Ecto neural progenitor cell (in vitro differentiated cells): ENCODE results near the gene IGFBP2.
A peak's percentile ranks its signal among the peaks of the same experiment; 100 is the strongest.

Experiments
- DNase-seq: peaks from one replicate; pipeline ENCODE4 v3.0.0-alpha.2; 2018; ENCODE audit warnings: low spot score

The IGFBP2 gene

DNA sequence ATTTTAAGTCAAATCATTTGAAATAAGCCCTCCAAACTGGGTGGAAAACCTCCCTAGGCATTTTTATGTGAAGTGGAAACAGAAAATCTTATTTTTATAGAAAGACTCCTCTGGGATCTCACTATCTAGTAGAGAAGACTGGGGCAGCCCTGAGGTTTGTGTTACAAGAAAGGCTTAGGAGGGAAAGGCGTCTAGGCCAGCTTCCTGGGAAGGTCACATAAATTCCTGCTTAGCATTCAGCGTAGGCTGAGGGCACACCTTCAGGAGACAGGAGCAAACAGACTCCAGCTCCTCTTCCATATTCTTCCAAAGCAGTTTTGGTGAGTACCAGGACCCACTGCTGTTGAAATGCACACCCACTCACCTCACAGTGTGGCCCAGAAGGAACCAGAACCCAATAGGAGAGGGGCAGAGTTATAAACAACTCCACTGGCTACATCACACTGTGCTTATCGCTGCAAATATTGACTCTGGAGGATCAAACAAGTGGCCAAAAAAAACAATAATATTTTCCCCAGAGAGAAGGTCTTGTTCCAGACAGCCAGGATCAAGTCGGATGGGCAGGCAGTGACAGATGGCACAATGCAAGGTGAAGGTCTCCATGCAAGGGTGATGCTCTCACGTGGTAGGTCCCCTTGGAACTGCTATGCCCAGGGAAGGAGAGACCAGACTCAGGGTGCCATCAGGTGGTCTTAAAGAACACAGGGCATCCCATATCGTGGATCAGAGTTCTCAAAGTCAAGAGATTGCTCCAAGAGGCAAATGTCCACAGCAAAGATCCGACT is 17.7 kb upstream of the IGFBP2 start:
- DNase-seq = no peak

DNA sequence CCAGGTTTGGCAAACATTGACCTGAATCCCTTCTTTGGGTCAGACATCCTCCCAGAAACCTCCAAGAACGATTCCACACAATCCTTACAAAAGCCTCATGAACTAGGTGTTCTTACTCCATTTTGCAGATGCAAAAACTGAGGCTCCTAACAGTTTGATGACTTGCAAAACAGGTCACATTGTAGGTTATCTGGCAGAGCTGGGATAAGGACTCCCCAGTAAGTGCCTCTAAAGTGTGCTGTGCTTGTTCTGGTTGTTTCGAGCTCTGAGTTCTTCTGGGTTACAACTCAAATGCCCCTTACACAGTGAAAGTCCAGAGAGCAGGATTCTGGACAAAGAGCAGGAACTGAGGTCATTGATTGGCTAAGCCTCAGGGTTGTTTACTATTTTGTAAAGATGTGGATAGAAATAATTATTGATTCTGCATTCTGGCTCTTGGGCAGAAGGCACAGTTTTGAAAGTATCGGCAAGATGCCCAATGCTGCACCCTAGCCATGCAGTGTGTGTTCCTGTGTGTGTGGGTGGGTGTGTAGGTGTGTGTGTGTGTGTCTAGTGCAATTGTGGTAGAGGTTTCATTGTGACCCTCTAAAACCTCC is 17.0 kb upstream of the IGFBP2 start:
- DNase-seq = no peak

DNA sequence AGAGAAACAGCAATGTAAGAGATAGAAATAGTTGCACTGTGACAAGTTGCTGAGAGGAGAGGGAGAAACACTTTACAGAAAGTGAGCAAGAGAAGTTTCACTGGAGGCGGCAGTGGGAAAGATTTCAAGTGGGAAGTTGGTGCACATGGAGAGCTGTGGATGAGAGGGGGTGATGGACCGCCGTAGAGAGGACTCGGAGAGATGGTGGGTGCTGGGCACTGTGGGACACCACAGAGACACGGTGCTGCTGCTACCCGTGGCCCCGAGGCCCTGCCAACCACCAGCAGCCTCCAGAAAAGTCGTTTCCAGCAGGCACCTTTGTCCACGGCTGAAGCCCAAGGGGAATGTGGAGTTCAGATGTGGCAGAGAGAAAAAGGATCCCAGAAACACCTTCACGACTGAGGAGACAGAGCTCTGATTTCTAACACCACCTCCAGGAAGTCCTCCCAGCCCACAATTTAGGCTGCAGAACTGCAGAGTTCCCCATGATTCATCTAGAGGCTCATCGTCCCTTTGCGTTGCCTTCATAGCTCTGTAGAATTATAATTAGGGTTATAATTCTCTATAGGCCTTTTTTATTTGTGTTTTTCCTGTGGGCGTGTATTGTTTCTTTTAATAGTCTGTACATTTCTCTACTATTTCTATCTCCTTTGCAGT is 15.9 kb upstream of the IGFBP2 start:
- DNase-seq = no peak

DNA sequence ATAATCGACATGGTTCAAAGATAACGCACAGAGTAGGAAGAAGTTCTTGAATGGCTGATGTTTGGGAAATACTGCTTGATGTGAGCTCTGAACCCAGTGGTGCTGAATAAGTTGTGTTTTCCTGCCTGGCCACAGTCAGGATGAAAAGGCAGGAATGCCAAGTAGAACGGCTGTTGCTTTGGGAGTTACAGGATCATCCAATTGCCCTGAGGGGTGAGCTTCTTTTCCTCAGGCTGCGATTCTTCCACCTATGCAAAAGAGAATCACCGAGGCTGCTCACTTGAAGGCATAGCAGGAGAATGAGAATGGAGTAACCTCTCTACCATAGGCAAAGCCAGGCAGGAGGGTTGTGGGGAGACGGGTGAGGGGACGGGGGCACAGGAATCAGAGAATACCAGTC is 14.4 kb upstream of the IGFBP2 start:
- DNase-seq = peak; percentile 48

DNA sequence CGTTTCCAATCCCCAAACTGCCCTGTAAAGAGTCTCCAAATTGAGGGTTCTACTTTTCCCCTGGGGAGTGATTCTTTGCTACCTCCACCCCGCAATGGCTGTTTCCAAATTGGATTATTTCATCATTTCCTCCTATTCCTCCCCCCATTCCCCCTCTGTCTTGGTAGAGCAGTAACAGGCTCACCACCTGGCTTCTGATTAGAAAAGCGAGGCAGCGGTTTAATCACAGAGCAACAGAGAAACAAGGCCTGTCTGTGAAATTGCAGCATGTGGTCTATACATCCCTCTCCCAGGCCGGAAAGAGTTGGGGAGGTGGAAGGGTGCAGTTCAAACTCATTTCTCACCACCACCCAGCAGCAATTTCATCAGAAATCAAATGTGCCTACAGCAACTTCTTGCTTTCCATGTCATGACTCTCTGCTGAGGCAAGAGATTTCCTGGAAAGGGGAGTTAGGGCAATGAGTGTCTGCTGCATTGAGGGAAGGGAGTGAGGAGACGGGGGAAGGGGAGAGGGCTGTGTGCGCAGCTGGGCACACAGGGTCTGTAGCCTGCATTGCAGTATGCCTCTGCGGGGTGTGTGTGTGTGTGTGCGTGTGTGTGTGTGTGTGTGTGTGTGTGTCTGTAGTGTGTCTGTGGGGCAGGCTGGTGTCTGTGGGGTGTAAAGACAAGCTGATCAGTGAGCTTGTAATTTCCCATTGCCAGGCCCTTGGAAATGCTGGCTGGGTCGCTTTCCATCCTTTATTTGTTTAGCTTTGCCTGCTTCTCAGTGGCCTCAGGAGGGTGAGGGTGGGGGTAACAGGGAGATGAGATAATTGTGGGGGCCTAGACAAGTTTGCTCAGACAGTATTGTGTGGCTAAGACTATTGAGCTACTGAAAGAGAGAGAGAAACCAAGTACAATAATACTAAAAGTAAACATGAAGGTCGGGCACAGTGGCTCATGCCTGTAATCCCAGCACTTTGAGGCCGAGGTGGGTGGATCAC is 13.5 kb upstream of the IGFBP2 start:
- DNase-seq = peak; percentile 54

DNA sequence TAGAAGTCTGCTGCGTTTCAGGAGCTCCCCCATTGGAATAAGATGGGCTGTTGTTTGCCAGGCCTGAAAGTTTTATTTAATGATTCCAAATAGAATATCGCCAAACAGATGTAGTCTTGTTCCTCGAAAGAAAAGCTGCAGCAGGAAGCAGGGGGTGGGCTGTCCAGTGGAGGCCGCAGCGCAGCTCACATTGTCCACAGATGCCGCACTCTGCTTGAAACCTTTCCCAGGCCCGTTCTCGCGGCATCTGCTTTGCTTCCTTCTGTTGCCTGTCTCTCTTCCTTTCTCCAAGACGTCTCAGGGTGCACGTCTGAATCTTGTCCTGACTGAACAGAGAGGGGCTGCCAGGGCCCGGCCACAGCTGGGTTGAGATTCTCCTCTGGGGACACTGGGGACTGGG is 12.4 kb upstream of the IGFBP2 start:
- no peak for DNase-seq

DNA sequence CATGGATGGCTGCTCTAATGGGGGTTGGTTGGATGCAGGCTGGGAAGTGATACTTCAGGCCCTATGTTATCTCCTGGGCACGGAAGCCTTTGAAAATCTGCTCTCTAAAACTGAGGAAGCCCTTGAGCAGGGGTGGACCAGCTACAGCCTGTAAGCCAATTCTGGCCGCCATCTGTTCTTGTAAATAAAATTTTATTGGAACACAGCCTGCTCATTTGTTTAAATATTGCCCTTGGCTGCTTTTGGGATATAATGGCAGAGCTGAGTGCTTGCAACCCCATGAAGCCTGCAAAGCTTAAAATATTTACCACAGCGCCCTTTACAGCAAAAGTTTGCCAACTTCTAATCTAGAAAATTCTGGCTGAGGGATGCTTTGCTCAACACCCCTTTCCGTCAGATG is 11.9 kb upstream of the IGFBP2 start:
- DNase-seq = no peak

DNA sequence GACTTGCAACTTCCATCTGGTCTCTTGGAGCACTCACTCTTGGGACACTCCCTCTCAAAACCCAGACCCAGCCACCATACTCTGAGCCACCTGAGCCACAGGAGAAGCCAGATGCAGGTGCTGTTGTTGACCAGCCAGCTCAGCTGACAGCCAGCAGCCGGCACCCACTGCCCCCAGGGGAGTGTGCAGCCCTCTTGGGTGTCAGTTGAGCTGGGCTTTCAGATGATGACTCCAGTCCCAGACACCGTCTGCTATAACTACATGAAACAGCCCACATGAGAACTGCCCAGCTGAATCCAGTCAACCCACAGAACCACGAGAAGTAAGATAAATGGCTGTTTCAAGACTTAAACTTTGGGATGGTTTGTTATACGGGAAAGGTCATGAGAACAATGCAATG is 10.7 kb upstream of the IGFBP2 start:
- no peak for DNase-seq

DNA sequence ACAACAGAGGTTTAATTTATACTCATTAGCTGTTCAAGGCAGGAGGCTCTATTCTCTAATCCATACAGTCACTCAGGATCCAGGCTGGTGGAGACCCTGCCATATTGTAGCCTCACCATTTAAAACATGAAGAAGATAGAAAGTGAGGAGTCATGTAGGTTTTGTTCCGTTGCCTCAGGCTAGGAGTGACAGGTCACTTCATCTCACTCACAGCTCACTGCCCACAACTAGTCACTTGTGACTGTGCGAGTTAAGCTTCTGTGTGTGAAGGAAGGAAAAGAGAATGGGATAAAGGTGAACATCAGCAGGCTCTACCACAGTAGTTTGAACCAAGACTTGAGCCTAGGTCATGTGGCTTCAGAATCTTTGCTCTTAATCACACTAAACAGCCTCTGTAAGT is 9.0 kb upstream of the IGFBP2 start:
- no peak for DNase-seq

DNA sequence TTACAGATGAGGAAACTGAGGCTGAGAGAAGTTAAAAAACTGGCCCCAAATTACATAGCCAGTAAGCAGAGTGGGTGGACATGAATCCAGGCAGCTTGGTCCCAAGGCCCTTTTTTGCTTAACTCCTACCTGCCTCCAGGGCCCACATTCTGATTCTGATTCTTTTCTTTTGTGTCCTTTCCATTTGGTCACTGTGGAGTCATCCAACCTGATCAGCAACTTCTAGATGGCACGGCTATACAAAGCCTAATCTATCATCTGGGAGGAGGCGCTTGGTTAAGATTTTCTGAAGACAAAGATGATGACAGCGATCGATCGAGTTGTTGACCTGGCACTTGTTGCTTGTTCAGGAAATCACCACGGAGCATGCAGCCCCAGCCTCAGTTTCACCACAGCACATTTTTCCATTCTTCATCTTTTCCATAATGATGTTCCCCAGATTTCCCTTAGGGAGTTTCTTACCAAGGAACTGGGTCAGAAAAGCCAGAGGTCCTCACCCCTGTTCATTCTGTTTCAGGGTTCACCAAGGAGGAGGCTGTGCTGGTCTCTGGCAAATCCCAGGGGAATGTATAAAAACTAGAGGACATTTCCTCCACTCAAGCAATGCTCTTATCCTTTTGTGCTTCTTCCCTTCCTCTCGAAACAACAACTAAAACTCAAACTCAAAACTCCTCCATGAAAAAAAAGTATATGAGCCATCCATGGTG is 6.9 kb upstream of the IGFBP2 start:
- no peak for DNase-seq

DNA sequence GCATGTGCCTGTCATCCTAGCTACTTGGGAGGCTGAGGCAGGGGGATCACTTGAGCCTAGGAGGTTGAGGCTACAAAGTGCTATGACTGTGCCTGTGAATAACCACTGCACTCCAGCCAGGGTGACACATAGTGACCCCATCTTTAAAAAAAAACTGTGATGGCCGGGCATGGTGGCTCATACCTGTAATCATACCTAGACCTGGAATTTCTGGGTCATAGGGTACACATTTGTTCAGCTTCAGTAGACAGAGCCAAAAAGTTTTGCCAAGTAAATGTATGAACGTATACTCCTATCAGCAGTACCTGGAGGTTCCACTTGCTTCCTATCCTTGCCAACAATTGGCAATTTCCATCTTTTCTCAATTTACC is 6.4 kb upstream of the IGFBP2 start:
- no peak for DNase-seq

DNA sequence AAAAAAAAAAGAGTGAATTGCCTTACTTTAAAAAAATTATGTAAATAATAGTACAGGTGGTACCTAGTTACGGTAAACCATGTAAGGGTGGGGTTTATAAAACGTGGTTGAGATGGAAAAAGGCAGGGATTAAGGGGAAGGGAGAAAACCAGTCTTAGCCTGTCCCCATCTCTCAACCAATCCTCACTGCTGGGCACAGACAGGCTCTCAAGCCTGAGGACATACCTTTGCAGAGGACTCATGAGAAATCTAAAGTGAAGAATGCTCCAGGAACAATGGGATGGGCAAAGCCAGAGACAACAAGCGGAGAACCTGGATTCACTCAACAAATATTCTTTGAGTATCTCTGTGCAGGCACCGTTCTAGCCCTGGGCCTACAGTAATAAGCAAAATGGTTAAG is 3.4 kb upstream of the IGFBP2 start:
- no peak for DNase-seq

DNA sequence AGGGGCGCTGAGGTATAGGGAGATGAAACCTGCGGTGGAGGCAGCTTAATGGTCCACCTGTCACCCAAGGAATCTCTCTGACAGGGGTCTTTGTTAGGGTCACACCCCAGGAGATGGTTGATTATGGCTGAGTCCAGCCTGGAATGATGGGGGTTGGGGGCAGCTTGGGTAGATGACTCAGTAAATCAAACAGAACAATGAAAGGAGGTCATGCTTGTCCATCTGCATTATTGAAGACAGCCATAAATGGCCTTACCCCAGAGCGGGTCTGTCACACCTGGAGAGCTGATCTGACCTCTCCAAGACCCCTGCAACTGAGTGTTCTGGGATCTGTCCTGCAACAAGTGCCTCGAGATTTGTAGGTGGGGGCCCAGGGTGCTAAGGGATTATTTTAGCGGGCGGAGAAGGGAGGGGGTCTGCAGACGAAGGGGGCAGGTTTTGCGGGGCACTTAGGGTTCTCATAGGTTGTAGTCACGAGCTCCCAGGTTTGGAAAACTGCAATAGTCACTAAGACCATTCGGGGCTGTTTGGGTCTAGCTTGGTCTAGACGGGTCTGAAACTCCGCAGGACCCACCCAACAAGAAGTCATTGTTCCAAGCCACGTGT is 771 bp upstream of the IGFBP2 start:
- DNase-seq = peak; percentile 64

DNA sequence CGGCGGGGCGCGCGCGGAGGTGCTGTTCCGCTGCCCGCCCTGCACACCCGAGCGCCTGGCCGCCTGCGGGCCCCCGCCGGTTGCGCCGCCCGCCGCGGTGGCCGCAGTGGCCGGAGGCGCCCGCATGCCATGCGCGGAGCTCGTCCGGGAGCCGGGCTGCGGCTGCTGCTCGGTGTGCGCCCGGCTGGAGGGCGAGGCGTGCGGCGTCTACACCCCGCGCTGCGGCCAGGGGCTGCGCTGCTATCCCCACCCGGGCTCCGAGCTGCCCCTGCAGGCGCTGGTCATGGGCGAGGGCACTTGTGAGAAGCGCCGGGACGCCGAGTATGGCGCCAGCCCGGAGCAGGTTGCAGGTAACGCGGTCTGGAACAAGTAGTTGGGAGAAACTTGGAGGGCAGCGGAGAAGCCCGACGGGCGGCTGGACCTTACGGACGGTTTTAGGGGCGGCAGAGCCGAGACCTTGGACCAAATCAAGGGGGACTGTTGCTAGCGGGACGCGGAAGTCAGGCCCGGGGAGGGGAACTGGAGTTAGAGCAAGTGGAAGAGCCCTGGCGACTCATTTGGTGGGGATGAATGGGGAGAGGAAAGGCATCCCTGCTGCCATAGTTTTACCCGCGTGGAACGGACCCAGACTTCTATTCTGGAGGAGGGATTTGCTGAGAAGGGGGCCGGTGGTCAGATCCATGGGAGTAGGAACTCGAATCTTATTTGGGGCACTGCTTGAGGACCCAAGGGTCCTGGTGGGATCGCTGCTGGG is 573 bp downstream of the IGFBP2 start:
- DNase-seq = peak; percentile 62

DNA sequence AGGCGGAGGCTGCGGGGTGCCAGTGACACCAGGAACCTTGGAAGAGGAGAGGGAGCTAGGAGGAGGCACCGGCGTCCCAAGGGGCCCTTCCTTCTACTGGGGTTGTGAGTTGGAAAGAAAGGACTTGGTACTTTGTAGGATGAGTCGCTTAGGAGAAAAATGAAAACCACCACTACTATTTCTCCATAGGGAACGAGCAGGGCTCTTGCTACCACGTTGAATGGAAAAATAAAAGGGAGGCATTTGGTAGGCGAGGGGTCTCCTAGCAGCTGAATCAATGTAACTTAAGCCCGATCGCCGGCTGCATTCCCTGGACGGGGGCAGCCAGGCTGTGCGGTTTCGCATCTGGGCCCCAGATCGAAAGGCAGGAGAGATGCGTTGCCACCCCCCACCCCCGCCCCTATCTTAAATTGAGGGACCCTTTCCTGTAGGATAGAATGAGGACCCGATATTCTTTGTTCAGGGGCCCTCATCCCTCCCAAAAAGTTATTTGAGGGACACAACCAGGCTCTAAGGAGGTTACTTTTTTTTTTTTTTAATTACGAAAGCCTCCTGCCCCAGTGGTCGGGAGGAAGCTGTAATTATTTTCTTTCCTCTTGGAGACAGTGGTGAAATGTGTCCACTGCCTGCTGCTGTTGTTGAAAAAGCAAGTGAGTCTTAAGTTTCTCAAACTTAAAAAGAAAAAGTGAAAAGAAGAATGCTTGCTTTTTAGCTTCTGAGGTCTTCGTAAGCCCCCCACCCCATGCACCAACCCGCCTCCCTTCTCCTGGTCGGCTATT is 1.3 kb downstream of the IGFBP2 start:
- no peak for DNase-seq

DNA sequence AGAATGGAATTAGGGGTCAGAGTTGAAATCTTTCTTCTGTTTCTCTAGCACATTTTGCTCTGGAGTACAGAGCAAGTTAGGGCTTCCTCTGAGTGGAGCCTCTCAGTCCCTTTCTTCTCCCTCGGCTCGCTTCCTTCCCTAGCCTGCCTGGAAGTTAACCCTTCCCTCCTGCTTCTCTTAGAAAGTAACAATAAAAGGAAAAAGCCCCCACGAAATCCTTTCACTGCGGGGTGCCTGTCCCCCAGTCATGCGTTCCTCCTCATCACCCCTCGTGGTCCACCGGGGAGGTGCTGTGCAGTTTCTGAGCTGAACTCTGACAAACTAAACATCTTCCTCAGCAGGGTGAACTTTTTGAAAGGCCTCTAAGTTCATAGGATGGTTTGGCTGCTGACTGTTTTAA is 2.0 kb downstream of the IGFBP2 start:
- peak; percentile 63 for DNase-seq

DNA sequence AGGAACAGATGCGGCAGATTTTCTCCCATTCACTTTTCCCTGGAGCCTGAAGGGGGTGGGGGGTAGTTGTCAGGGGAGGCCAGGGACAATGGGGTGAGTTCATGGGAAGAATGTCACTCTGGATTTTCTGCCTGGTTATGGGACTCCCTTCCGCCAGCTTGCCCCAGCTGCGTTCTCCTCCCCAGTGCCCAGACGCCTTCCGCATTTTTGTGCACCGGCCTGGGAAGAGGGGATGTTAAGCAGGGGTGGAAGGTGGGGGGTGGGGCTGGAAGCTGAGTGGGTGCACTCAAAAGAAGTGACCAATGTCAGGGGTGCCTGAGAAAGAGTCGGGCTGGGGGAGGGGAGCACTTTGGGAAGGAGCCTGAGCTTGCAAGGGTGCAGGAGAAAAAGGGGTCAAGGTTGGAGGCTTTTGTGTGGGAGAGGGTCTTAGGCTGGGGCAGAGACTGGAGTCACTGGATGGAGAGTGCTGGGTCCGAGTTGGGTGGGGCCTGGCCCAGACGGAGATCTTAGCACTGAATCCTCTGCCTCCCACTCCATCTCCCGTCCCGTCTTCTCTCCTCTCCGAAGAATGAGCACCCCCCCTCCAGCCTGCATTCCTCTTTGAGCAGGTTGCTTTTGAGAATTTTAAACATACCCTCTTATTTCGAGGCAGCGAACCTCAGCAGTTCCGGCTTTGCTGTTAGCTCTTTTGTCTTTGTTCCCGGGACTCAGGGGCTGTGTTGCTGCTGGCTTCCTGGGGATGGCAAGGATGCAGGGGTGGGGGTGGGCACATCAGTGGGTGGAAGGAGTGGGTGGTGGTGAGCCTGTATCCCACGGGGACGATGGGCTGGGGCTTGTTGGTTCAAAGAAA is 2.7 kb downstream of the IGFBP2 start:
- DNase-seq = peak; percentile 82

DNA sequence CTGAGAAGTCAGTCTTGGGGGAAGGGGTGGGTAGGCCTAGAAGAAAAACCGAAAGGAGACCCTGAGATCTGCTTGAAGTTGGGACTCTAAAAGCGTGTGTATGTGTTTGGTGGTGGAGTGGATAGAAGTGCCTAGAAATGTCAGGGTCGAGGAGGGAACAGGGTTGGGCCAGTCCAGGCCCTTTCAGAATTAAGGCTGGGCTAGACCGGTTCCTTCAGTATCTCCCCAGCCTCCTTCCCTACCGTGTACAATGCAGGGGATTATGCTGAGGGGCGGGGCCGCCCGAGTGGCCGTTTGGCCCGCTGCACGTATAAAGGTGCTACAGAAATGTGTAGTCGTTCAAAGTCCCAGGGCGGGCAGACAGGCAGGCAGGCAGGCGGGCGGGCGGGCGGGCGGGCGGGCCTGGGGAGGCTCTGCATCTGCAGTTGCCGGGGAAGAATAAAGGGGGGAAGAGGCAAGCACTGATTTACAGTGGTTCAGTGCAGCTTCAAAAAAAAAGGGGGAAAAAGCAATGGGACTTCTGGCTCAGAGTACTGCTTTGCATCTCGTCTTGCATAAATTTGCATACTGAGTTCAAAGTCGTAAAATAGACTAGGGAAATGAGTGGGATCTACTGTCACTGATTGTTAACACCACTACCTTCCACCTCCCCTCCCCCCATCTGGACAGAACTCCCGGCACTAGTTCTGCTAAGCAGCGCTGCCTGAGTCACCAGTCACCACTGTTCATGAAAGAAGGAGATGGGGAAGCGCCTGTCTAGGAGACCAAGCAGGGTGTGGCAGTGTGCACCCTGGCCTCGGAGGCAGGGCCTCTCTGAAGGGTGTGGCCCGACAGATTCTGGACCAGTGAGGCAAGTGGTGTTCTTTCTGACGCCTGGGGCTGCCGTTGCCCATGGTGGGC is 3.6 kb downstream of the IGFBP2 start:
- DNase-seq = peak; percentile 86
